ENCODE measurements around the gene ALG12. TPM values are rescaled to one million over a fixed set of nuclear protein-coding genes. Genes with fewer than 3 reads are reported as not detected.
A peak's percentile ranks its signal among the peaks of the same experiment; 100 is the strongest.

The ALG12 gene
- total RNA-seq, 2 donors from 2014 or later: 13.7 to 15.4 TPM

DNA sequence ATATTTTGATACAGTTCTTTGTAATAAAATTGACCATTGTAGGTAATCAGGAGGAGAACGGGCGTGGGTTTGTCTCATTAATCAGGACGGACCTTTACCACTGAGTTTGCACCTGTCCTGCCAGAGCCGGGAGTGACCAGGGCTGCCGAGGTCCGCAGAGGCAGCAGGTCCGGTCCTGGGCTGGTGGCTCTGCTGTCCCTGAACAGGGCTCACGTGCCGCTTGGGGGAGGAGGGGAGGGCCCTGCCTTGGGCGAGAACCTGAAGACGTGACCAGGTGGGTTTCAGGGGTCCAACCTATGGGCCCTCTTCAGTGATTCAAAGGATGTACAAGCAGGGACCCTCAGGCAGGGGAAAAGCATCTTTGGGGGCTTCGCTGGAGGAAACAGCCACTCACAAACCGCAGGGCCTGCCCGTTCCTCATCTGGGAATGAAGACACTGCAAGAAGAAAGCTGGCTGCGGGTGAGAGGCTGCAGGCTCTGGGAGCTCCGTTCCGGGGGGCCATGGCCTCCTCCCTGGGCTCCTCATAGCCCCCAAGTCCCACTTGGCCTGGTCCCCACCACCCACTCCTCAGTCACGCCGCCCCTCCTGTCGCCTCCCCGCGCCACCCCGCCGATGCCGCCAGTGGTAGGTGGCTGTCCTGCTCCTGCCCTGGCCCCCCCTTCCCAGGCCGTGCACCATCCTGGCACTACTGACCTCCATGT is 9.4 kb upstream of the ALG12 start:
- H3K9me3 ChIP-seq (ENCODE audit: control insufficient read depth, low read length, poor library complexity, severe bottlenecking): no peaks in the 10 kb centered on the region
- DNase-seq (no peak), ATAC-seq (no peak)
- Mint-ChIP-seq H3K27ac (peak overlapping the region; percentile 99), H3K36me3 (ENCODE audit: low read depth) (peaks cover 3% of the 10 kb centered on the region), H3K27me3 (no peaks in the 10 kb centered on the region), H3K4me3 (no peak overlapping the region), H3K4me1 (peaks cover 26% of the 10 kb centered on the region)

DNA sequence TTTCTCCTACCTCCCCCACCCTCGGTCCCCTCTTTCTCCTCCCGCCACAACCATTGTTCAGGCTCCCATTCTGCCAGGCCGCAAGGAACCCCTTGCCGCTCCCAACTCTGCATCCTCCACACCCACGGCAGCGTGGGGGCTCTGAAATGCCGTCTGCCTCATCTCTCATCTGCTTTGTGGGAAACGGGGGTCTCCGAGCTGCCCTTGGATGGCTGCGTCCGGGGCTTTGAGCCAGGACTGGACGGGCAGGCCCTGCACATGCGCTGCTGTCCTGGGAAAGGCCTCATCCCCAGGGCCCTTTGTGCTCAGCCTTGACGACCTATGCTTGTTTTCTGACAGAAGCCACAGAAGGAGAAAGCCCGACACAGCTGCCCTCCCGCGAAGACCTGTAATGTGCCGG is 8.7 kb upstream of the ALG12 start:
- ATAC-seq: no peak
- DNase-seq: no peak
- Mint-ChIP-seq H3K4me1 (peaks cover 26% of the 10 kb centered on the region), H3K27ac (peak overlapping the region; percentile 99), H3K4me3 (no peak overlapping the region), H3K27me3 (no peaks in the 10 kb centered on the region), H3K36me3 (ENCODE audit: low read depth) (peaks cover 3% of the 10 kb centered on the region)
- no peaks in the 10 kb centered on the region for H3K9me3 ChIP-seq (ENCODE audit: control insufficient read depth, low read length, poor library complexity, severe bottlenecking)

DNA sequence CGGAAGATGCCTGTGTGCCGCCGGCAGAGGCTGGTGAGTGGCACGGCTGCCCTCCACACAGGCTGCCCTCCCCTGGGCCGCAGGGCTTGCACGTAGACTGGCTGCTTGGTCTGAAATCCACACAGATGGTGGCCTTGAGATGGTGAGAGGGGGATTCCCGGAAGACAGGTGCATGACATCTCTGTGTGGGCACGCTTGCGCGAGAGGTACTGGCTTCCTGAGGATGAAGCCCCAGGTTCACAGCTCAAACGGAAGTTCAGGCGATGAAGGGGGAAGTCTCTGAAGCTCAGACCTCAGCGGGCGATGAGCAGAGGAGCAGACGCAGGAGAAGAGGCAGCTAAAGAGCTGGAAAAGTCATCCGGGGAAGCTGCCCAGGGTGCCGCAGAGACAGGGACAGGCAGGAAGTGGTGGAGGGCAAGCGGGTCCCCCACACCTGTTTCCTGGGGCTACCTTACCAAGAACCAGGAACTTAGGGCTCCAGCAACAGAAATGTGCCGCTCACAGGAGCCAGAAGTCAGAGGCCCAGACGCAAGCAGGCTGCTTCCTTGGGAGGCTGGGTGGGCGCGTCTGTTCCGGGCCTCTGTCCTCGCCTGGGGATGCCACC is 7.4 kb upstream of the ALG12 start:
- Mint-ChIP-seq H3K4me1 (peaks cover 18% of the 10 kb centered on the region), H3K36me3 (ENCODE audit: low read depth) (peaks cover 3% of the 10 kb centered on the region), H3K27me3 (no peaks in the 10 kb centered on the region), H3K27ac (peak overlapping the region; percentile 99), H3K4me3 (peak overlapping the region; percentile 92)
- ATAC-seq: peak; percentile 91
- peak; percentile 57 to 70 (median 64) for DNase-seq
- no peaks in the 10 kb centered on the region for H3K9me3 ChIP-seq (ENCODE audit: control insufficient read depth, low read length, poor library complexity, severe bottlenecking)

DNA sequence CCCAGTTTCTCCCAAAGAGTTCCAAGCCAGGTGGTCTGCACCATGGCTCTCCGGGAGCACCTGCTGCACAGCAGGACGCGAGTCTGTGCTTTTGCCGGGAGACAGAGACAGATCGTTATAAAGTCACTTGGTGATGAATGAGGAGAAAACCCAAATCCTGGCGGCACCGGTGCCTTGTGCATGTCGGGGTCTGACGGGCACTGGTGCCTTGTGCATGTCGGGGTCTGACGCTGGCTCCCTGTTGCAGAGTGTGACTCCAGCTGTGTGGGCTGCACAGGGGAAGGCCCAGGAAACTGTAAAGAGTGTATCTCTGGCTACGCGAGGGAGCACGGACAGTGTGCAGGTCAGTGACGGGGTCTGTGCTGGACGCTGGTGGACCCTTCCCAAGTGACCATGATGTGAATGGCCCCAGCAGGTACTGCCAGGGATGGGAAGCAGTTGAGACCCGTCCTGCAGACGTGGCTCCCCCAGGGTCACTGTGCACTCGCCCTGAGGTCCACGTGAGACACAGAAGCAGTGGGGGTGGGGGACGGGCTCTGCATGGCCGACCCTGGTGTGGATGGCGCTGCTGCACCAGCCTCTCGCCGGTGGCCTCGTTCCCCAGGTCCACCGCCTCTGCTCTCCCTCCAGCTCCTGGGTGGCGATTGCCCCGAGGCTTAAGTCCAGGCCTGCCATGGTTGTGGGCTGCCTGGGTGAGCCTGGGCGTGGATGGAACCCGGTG is 6.0 kb upstream of the ALG12 start:
- peaks cover 3% of the 10 kb centered on the region for H3K36me3 Mint-ChIP-seq (ENCODE audit: low read depth)
- DNase-seq: no peak

DNA sequence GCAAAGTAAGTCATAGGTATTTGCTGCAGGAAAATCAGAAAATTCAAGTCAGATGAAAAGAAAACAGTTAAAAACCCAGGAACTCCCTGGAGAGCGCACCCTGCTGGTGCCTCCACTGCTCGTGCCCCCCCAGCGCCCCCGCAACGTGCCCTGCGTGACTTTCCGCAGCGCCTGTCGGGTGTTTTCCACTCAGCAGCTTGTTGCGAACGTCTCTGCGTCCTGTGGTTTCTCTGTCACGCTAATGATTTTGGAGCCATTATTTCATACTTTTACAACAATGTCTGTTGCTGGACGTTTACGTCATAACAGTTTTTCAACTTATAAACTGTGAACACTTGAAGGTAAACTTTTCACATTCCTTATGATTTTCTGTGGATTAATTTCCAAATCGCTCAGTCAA is 5.2 kb upstream of the ALG12 start:
- no peak overlapping the region for H3K4me3 Mint-ChIP-seq

More for the DNA sequence above, 6.0 kb upstream of the ALG12 start:
- Mint-ChIP-seq H3K4me1 (peaks cover 20% of the 10 kb centered on the region), H3K27me3 (no peaks in the 10 kb centered on the region), H3K27ac (peak overlapping the region; percentile 99), H3K4me3 (no peak overlapping the region)
- ATAC-seq: no peak
- no peaks in the 10 kb centered on the region for H3K9me3 ChIP-seq (ENCODE audit: control insufficient read depth, low read length, poor library complexity, severe bottlenecking)

DNA sequence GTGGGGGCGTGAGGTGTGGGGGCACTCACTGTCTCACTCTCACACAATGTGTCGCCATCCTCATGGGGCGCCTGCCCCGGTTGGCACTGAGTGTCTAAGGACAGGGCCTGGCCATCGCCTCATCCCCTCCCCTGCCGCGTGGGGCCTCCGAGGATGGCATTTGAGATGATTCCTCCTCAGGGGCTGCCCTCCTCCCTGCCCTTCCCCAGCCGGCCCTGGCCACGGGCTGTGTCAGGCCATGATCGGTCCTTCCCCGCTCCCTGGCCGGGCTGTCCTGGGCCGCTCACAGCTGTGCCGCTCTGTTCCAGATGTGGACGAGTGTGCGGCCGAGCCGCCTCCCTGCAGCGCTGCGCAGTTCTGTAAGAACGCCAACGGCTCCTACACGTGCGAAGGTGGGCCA is 4.7 kb upstream of the ALG12 start:
- H3K4me1 Mint-ChIP-seq: peaks cover 20% of the 10 kb centered on the region
- H3K4me3 Mint-ChIP-seq: no peak overlapping the region
- ATAC-seq: no peak
- no peaks in the 10 kb centered on the region for H3K27me3 Mint-ChIP-seq
- no peaks in the 10 kb centered on the region for H3K9me3 ChIP-seq (ENCODE audit: control insufficient read depth, low read length, poor library complexity, severe bottlenecking)
- DNase-seq: no peak
- H3K27ac Mint-ChIP-seq: peak overlapping the region; percentile 99
- peaks cover 3% of the 10 kb centered on the region for H3K36me3 Mint-ChIP-seq (ENCODE audit: low read depth)

More for the DNA sequence above, 5.2 kb upstream of the ALG12 start:
- DNase-seq: no peak
- Mint-ChIP-seq H3K36me3 (ENCODE audit: low read depth) (peaks cover 3% of the 10 kb centered on the region), H3K27ac (peak overlapping the region; percentile 99), H3K4me1 (peaks cover 20% of the 10 kb centered on the region), H3K27me3 (no peaks in the 10 kb centered on the region)
- H3K9me3 ChIP-seq (ENCODE audit: control insufficient read depth, low read length, poor library complexity, severe bottlenecking): no peaks in the 10 kb centered on the region
- ATAC-seq: no peak

DNA sequence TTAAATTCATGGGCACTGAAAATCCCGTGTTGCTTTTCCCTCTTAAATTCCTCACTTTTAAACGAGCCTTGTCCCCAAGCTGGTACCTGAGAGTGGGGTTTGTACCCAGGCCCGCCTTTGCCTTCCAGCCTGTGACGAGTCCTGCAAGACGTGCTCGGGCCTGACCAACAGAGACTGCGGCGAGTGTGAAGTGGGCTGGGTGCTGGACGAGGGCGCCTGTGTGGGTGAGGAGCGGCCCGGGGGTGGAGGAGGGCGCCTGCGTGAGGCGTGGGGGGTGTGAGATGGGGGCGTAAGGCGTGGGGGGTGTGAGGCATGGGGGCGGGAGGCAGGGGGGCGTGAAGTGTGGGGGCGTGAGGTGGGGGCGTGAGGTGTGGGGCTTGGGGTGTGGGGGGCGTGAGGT is 4.2 kb upstream of the ALG12 start:
- H3K4me3 Mint-ChIP-seq: no peak overlapping the region
- ATAC-seq (no peak), DNase-seq (no peak)
- H3K9me3 ChIP-seq (ENCODE audit: control insufficient read depth, low read length, poor library complexity, severe bottlenecking): no peaks in the 10 kb centered on the region
- peaks cover 3% of the 10 kb centered on the region for H3K36me3 Mint-ChIP-seq (ENCODE audit: low read depth)
- H3K27ac Mint-ChIP-seq: no peak overlapping the region
- no peaks in the 10 kb centered on the region for H3K27me3 Mint-ChIP-seq
- peaks cover 22% of the 10 kb centered on the region for H3K4me1 Mint-ChIP-seq

DNA sequence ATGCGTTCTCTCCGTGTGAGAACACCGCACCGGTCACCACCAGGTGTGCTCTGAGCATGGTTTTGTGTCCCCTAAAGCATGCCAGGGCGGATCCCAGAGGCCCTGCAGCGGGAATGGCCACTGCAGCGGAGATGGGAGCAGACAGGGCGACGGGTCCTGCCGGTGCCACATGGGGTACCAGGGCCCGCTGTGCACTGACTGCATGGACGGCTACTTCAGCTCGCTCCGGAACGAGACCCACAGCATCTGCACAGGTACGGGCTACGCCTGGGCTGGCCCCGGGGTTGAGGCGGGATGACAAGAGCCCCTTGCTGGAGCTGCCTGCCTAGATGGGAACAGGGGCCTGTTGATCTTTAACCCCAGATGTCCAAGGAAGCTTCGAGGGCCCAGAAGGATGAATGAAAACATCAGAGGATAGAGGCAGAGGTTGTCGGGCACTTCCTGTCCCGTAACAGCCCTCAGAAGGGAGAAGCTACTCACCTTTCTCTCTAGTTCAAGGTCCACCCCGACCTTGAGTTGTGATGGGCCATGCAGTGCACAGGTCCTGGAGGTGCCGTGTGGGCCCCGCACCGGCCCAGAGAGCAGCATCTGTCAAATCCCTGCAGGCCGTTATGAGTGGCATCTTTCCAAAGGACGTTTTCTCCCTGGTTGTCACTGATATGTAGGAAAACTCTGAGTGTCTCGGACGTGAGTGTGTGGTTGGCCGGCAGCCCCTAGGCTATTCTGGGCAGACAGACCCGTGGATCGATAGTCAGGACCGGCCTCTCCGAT is 3.5 kb upstream of the ALG12 start:
- Mint-ChIP-seq H3K27me3 (no peaks in the 10 kb centered on the region), H3K36me3 (ENCODE audit: low read depth) (peaks cover 3% of the 10 kb centered on the region), H3K4me3 (no peak overlapping the region), H3K4me1 (peaks cover 25% of the 10 kb centered on the region), H3K27ac (no peak overlapping the region)
- no peak for DNase-seq
- H3K9me3 ChIP-seq (ENCODE audit: control insufficient read depth, low read length, poor library complexity, severe bottlenecking): no peaks in the 10 kb centered on the region
- ATAC-seq: no peak

DNA sequence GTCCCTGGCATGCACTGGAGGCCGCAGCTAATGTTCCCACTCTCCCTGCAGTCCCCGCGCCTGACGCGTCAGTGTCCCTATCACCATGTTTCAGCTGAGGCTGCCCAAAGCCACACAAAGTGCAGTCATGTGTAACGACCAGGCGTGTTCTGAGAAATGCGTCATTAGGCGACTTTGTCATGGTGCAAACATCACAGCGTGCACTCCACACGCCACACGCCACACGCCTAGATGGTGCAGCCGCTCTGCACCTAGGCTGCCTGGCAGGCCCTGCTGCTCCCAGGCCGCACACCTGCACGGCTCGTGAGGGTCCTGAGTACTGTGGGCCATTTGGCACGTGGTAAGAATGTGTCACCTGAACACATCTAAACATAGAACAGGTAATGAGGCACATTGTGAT is 2.6 kb upstream of the ALG12 start:
- Mint-ChIP-seq H3K4me1 (peaks cover 21% of the 10 kb centered on the region), H3K36me3 (ENCODE audit: low read depth) (peaks cover 3% of the 10 kb centered on the region), H3K27ac (no peak overlapping the region), H3K4me3 (peak overlapping the region; percentile 31), H3K27me3 (no peaks in the 10 kb centered on the region)
- ATAC-seq: no peak
- no peaks in the 10 kb centered on the region for H3K9me3 ChIP-seq (ENCODE audit: control insufficient read depth, low read length, poor library complexity, severe bottlenecking)
- DNase-seq: no peak

DNA sequence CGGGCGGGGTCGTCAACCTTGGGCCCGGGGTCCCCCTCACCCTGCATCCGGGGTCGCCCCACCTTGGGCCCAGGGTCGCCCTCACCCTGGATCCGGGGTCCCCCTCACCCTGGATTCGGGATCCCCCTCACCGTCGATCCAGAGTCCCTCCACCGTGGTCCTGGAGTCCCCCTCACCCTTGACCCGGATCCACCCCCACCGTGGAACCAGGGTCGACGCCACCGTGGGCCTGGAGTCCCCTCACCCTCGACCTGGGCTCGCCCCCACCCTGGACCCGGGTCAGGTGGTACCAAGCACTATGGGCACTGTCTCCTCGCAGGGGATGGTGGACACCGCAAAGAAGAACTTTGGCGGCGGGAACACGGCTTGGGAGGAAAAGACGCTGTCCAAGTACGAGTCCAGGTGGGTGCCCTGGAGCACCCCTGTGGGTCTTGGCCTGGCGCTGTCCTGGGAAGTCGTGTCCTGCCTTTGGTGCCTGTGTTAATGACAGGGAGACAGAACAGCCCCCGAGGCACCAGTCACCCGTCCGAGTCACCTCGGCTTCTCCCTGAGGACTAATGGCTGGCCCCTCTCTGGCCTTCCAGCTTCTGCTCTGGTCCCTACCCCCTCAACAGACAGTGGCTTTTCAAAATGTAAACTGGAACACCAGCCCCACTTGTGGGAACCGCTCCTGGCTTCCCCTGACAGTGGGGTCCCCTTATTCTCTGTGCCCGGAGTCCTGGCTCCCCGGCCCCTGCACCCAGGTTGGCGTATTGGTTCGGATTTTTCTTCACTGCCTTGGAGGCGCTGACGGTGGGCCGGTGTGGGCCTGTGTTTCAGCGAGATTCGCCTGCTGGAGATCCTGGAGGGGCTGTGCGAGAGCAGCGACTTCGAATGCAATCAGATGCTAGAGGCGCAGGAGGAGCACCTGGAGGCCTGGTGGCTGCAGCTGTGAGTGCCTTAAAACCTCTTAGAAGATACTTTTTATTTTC is 958 bp upstream of the ALG12 start:
- Mint-ChIP-seq H3K36me3 (ENCODE audit: low read depth) (no peaks in the 10 kb centered on the region), H3K27me3 (no peaks in the 10 kb centered on the region), H3K27ac (peak overlapping the region; percentile 71), H3K4me1 (peaks cover 14% of the 10 kb centered on the region), H3K4me3 (peak overlapping the region; percentile 92)
- DNase-seq: no peak
- ATAC-seq: no peak
- H3K9me3 ChIP-seq (ENCODE audit: control insufficient read depth, low read length, poor library complexity, severe bottlenecking): no peaks in the 10 kb centered on the region

DNA sequence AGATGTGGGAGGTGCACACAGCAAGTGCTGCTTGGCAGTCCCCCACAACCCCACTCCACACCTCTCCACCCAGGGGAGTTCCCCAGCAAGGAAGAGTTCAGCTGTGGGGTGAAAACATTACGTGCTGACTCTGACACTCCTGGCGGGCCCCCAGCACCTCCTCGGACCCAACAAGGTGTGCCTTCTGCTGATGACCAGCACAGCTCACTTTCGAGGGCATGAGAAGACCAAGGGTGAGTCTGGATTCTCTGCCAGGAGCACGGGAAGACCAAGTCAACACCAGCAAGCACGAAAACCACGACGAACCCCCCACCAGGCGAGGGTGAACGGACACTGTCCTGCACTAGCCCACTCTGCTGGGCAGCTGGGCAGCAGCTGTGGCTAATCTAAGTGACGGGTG is 1.4 kb downstream of the ALG12 start:
- DNase-seq (no peak), ATAC-seq (no peak)
- peak overlapping the region; percentile 80 for H3K27ac Mint-ChIP-seq
- no peaks in the 10 kb centered on the region for H3K36me3 Mint-ChIP-seq (ENCODE audit: low read depth)
- H3K9me3 ChIP-seq (ENCODE audit: control insufficient read depth, low read length, poor library complexity, severe bottlenecking): no peaks in the 10 kb centered on the region
- peak overlapping the region; percentile 92 for H3K4me3 Mint-ChIP-seq
- no peaks in the 10 kb centered on the region for H3K27me3 Mint-ChIP-seq
- peaks cover 14% of the 10 kb centered on the region for H3K4me1 Mint-ChIP-seq

DNA sequence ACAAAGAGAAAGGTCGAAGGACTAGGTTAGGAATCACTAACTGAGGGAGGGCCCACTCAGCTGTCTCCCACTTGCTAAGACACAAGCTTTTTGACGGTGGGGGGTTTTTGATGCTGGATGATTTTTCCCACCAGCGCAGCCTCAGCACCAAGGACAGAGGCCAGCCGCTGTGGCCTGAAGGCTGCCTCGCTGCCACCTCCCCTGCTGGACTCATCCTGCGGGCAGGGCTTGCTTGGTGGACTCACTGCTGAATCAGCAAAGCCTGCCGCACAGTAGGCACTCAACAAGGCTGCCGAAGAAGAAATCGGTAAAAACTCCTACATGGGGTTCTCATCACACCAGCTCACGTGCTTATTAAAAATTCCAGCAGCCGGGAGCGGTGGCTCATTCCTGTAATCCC is 2.6 kb downstream of the ALG12 start:
- ATAC-seq (no peak), DNase-seq (no peak)
- Mint-ChIP-seq H3K4me1 (peaks cover 15% of the 10 kb centered on the region), H3K27me3 (no peaks in the 10 kb centered on the region), H3K36me3 (ENCODE audit: low read depth) (no peaks in the 10 kb centered on the region), H3K27ac (no peak overlapping the region), H3K4me3 (no peak overlapping the region)
- no peaks in the 10 kb centered on the region for H3K9me3 ChIP-seq (ENCODE audit: control insufficient read depth, low read length, poor library complexity, severe bottlenecking)

All from T-helper 17 cell (primary cell).